Thoracic aorta (tissue), 2 donors: Measurements from ENCODE around the gene DSG4. TPM values are rescaled to one million over a fixed set of nuclear protein-coding genes. Genes with fewer than 3 reads are reported as not detected.

Source experiments
- ATAC-seq: fragments of 150-250 bp; one replicate; pipeline ENCODE4 v1.8.0; 2017; ENCODE audit warnings: low read depth; ENCODE audit not compliant: insufficient number of reproducible peaks, low FRiP score
- DNase-seq: peaks from one replicate; pipeline ENCODE4 v3.0.0-alpha.2; 2020; ENCODE audit warnings: low spot score
- H3K27ac ChIP-seq, 2 donors: fragments of 200-600 bp; sonication (generic); 1 replicate in 1 of 2; 2 replicates in 1 of 2; pipeline ENCODE4 v1.5.1; 2016; ENCODE audit warnings: mild to moderate bottlenecking in 2 of 2, moderate library complexity in 2 of 2
- H3K27me3 ChIP-seq: fragments of 200-600 bp; sonication (generic); replicated peaks from 2 replicates; pipeline ENCODE4 v1.6.0; 2016; ENCODE audit warnings: mild to moderate bottlenecking; ENCODE audit not compliant: insufficient read depth
- H3K36me3 ChIP-seq: fragments of 200-600 bp; sonication (generic); one replicate; pipeline ENCODE4 v1.5.1; 2016
- H3K4me1 ChIP-seq, 2 donors: fragments of 200-600 bp; sonication (generic); 1 replicate in 1 of 2; 2 replicates in 1 of 2; pipeline versions ENCODE4 v1.5.1 to v1.6.0; 2016; ENCODE audit warnings: low read depth in 2 of 2, mild to moderate bottlenecking in 1 of 2; ENCODE audit not compliant: control insufficient read depth in 1 of 2
- H3K4me3 ChIP-seq: fragments of 200-600 bp; sonication (generic); 2 replicates; pipeline ENCODE4 v1.5.1; 2016; ENCODE audit warnings: mild to moderate bottlenecking
- H3K9me3 ChIP-seq: fragments of 200-600 bp; sonication (generic); 2 replicates; pipeline ENCODE4 v1.5.1; 2016
- CTCF ChIP-seq: fragments of 200-600 bp; sonication (generic); IDR thresholded peaks from one replicate; pipeline ENCODE4 v1.5.1; 2019; ENCODE audit warnings: antibody characterized with exemption
- total RNA-seq, 2 donors: library from RNA; depleted of rRNA; stranded (reverse); fragments of >200 nt; gene quantifications; one replicate each; pipeline versions ENCODE4 v1.1.0 to v1.2.3, GENCODE V29; 2016

DSG4 gene
- total RNA-seq, 2 donors from 2014 or later, result not detected

GRCh38 chr18:31444142-31444541, 67.6 kb downstream of the DSG4 start:
- no peaks in the 10 kb centered on the region for H3K9me3 ChIP-seq
- H3K27ac ChIP-seq, result no peak overlapping the region
- no peak for TF ChIP-seq CTCF
- no peak overlapping the region for H3K4me3 ChIP-seq
- H3K4me1 ChIP-seq, result no peaks in the 10 kb centered on the region
- ATAC-seq (no peak), DNase-seq (no peak)
- H3K36me3 ChIP-seq, result no peaks in the 10 kb centered on the region
- no peaks in the 10 kb centered on the region for H3K27me3 ChIP-seq

- TF ChIP-seq CTCF, result no peak
- DNase-seq, result no peak
- H3K9me3 ChIP-seq, result no peaks in the 10 kb centered on the region
- no peak overlapping the region for H3K4me3 ChIP-seq
- no peak overlapping the region for H3K27ac ChIP-seq
- no peaks in the 10 kb centered on the region for H3K36me3 ChIP-seq
- H3K4me1 ChIP-seq, result no peaks in the 10 kb centered on the region
- H3K27me3 ChIP-seq, result no peaks in the 10 kb centered on the region
- ATAC-seq, result no peak
Observed at GRCh38 chr18:31445908-31446307, 69.3 kb downstream of the DSG4 start.

- no peak for ATAC-seq
Observed at GRCh38 chr18:31446854-31447253, 70.3 kb downstream of the DSG4 start.

GRCh38 chr18:31447530-31448191, 71.1 kb downstream of the DSG4 start, which contains the start of gene DSG3:
TSS of gene DSG3 (plus strand) at chr18:31447741. CDS start at chr18:31447878, 137 bp downstream.
- Histone ChIP-seq H3K4me3 (no peak within 1 kb of the TSS), H3K9me3 (no peaks in the 10 kb centered on the region), H3K4me1 (no peaks in the 10 kb centered on the region)

More at GRCh38 chr18:31446854-31447253, 70.3 kb downstream of the DSG4 start:
- Histone ChIP-seq H3K36me3 (no peaks in the 10 kb centered on the region), H3K27me3 (no peaks in the 10 kb centered on the region), H3K27ac (no peak overlapping the region), H3K4me3 (no peak overlapping the region), H3K4me1 (no peaks in the 10 kb centered on the region), H3K9me3 (no peaks in the 10 kb centered on the region)
- TF ChIP-seq CTCF, result no peak
- no peak for DNase-seq

GRCh38 chr18:31450409-31450808, 73.8 kb downstream of the DSG4 start:
- no peaks in the 10 kb centered on the region for H3K4me1 ChIP-seq
- DNase-seq (no peak), ATAC-seq (no peak)
- no peaks in the 10 kb centered on the region for H3K27me3 ChIP-seq
- H3K9me3 ChIP-seq, result no peaks in the 10 kb centered on the region
- H3K36me3 ChIP-seq, result no peaks in the 10 kb centered on the region
- H3K4me3 ChIP-seq, result no peak overlapping the region
- no peak overlapping the region for H3K27ac ChIP-seq
- no peak for TF ChIP-seq CTCF

More at GRCh38 chr18:31447530-31448191, 71.1 kb downstream of the DSG4 start, which contains the start of gene DSG3:
- Histone ChIP-seq H3K27ac (no peak within 1 kb of the TSS), H3K36me3 (no peaks in the 10 kb centered on the region), H3K27me3 (no peaks in the 10 kb centered on the region)
- no peak for DNase-seq
- TF ChIP-seq CTCF, result no peak
- ATAC-seq, result no peak
